Left ventricle myocardium inferior (tissue), 1 donor: Measurements from ENCODE around the gene PROX2. TPM values are rescaled to one million over a fixed set of nuclear protein-coding genes. Genes with fewer than 3 reads are reported as not detected.

ENCODE experiments used
- DNase-seq: peaks from one replicate; pipeline ENCODE4 v3.0.0-alpha.2; 2020
- H3K27ac ChIP-seq: fragments of 200-600 bp; replicated peaks from 2 replicates; pipeline ENCODE4 v1.8.0; 2021
- H3K27me3 ChIP-seq: fragments of 200-600 bp; 2 replicates; pipeline ENCODE4 v1.8.0; 2021; ENCODE audit warnings: low read depth
- H3K36me3 ChIP-seq: fragments of 200-600 bp; 2 replicates; pipeline ENCODE4 v1.8.0; 2021
- H3K4me1 ChIP-seq: fragments of 200-600 bp; 2 replicates; pipeline ENCODE4 v1.8.0; 2021
- H3K4me3 ChIP-seq: fragments of 200-600 bp; 2 replicates; pipeline ENCODE4 v1.8.0; 2021; ENCODE audit warnings: mild to moderate bottlenecking, moderate library complexity
- H3K9me3 ChIP-seq: fragments of 200-600 bp; replicated peaks from 2 replicates; pipeline ENCODE4 v1.8.0; 2021
- CTCF ChIP-seq: fragments of 200-600 bp; IDR thresholded peaks from 2 replicates; pipeline ENCODE4 v1.8.0; 2021; ENCODE audit warnings: antibody characterized with exemption, mild to moderate bottlenecking, borderline replicate concordance
- intact Hi-C: fragments of 100-400 bp; cut with micrococcal nuclease; formaldehyde crosslinking; loops from one replicate; pipeline ENCODE4 v1.11.0; 2022
- total RNA-seq: library from RNA; stranded (reverse); fragmentation: NEBNext Ultra II Directional; extraction: Animal tissue kit (Norgen Biotek cat#: 25700); gene quantifications from one replicate; pipeline ENCODE4 v1.2.1, GENCODE V29; 2021
- donor health status: DM: no; HTN: yes; CAD: no; lungs with severe emphysema.

The PROX2 gene
- total RNA-seq, 1 donor from 2014 or later, result not detected

GRCh38 chr14:74836251-74836960 lies 39.5 kb downstream of the PROX2 start:
- intact Hi-C loops, result no loop called here
- Histone ChIP-seq H3K27me3 (no peaks in the 10 kb centered on the region), H3K27ac (no peak overlapping the region), H3K4me1 (peaks cover 13% of the 10 kb centered on the region), H3K36me3 (peaks cover 20% of the 10 kb centered on the region), H3K4me3 (no peak overlapping the region), H3K9me3 (no peaks in the 10 kb centered on the region)
- TF ChIP-seq CTCF, result no peak
- DNase-seq, result no peak

GRCh38 chr14:74835645-74836250 lies 40.2 kb downstream of the PROX2 start:
- H3K27ac ChIP-seq, result no peak overlapping the region
- H3K36me3 ChIP-seq, result peaks cover 25% of the 10 kb centered on the region
- H3K9me3 ChIP-seq, result no peaks in the 10 kb centered on the region
- peaks cover 13% of the 10 kb centered on the region for H3K4me1 ChIP-seq
- no peak for TF ChIP-seq CTCF
- no peak overlapping the region for H3K4me3 ChIP-seq
- DNase-seq, result no peak
- no peaks in the 10 kb centered on the region for H3K27me3 ChIP-seq
- intact Hi-C loops, result no loop called here

GRCh38 chr14:74834692-74835392 lies 41.1 kb downstream of the PROX2 start:
- intact Hi-C loops, result no loop called here
- DNase-seq, result no peak
- H3K36me3 ChIP-seq, result peaks cover 30% of the 10 kb centered on the region
- H3K4me1 ChIP-seq, result peaks cover 13% of the 10 kb centered on the region
- no peaks in the 10 kb centered on the region for H3K9me3 ChIP-seq
- no peak overlapping the region for H3K4me3 ChIP-seq
- H3K27me3 ChIP-seq, result no peaks in the 10 kb centered on the region
- no peak for TF ChIP-seq CTCF
- no peak overlapping the region for H3K27ac ChIP-seq

- Histone ChIP-seq H3K36me3 (peaks cover 42% of the 10 kb centered on the region), H3K27ac (no peak overlapping the region), H3K27me3 (no peaks in the 10 kb centered on the region), H3K4me3 (no peak overlapping the region), H3K4me1 (peaks cover 17% of the 10 kb centered on the region), H3K9me3 (no peaks in the 10 kb centered on the region)
- intact Hi-C loops, result no loop called here
- no peak for TF ChIP-seq CTCF
- no peak for DNase-seq
Measured at GRCh38 chr14:74832849-74833248, 43.1 kb downstream of the PROX2 start.

GRCh38 chr14:74829251-74829650 lies 46.7 kb downstream of the PROX2 start:
- Histone ChIP-seq H3K27me3 (no peaks in the 10 kb centered on the region), H3K9me3 (no peaks in the 10 kb centered on the region), H3K4me3 (no peak overlapping the region), H3K4me1 (peaks cover 15% of the 10 kb centered on the region), H3K36me3 (peaks cover 29% of the 10 kb centered on the region), H3K27ac (no peak overlapping the region)
- no peak for DNase-seq
- intact Hi-C loops, result no loop called here
- TF ChIP-seq CTCF, result no peak
